Prostate gland (tissue), 2 donors: ENCODE measurements around the gene FEN1. TPM values are rescaled to one million over a fixed set of nuclear protein-coding genes. Genes with fewer than 3 reads are reported as not detected.

Source experiments
- DNase-seq: peaks from one replicate; pipeline ENCODE4 v3.0.0-alpha.2; 2019; ENCODE audit warnings: low spot score
- H3K27ac ChIP-seq, 2 donors: fragments of 200-600 bp; sonication (generic); 2 replicates each; pipeline ENCODE4 v1.5.1; 2017 to 2019
- H3K27me3 ChIP-seq: fragments of 200-600 bp; sonication (generic); replicated peaks from 2 replicates; pipeline ENCODE4 v1.5.1; 2019; ENCODE audit not compliant: insufficient read depth
- H3K36me3 ChIP-seq, 2 donors: fragments of 200-600 bp; sonication (generic); 1 replicate in 1 of 2; 2 replicates in 1 of 2; pipeline versions ENCODE4 v1.5.1 to v1.8.1; 2017 to 2019
- H3K4me1 ChIP-seq: fragments of 200-600 bp; sonication (generic); replicated peaks from 2 replicates; pipeline ENCODE4 v1.5.1; 2019
- H3K4me3 ChIP-seq, 2 donors: fragments of 200-600 bp; sonication (generic); 2 replicates each; pipeline ENCODE4 v1.5.1; 2017 to 2019
- H3K9me3 ChIP-seq: fragments of 200-600 bp; sonication (generic); 2 replicates; pipeline ENCODE4 v1.5.1; 2017
- POLR2A ChIP-seq: fragments of 450-650 bp; IDR thresholded peaks from one replicate; pipeline ENCODE4 v1.6.1; 2016; ENCODE audit warnings: antibody characterized with exemption, mild to moderate bottlenecking
- POLR2AphosphoS5 ChIP-seq: sonication (generic); formaldehyde crosslinking; IDR thresholded peaks from one replicate; pipeline ENCODE4 v1.6.1; 2017; ENCODE audit warnings: antibody characterized with exemption
- WGBS: methylation state at CpG from one replicate; pipeline ENCODE4 v1.1.5; 2018; 5-methylcytosine and 5-hydroxymethylcytosine counted together
- intact Hi-C: fragments of 100-400 bp; cut with DNase I; formaldehyde crosslinking; loops from one replicate; pipeline ENCODE4 v1.14.2; 2022
- total RNA-seq, 2 donors: library from RNA; depleted of rRNA; stranded (reverse); fragments of >200 nt; gene quantifications; one replicate each; pipeline ENCODE4 v1.1.0, GENCODE V29; 2016
- TF ChIP-seq, protein P1 (sequence below), 4 experiments: fragments of 200-600 bp in 2 of 4; fragments of 450-650 bp in 2 of 4; sonication (generic) in 2 of 4; IDR thresholded peaks; 1 replicate in 3 of 4; 2 replicates in 1 of 4; pipeline ENCODE4 v1.5.1; 2016 to 2019; ENCODE audit warnings: antibody characterized with exemption in 4 of 4, mild to moderate bottlenecking in 2 of 4, moderate library complexity in 2 of 4

The FEN1 gene
- total RNA-seq, 2 donors from 2014 or later: 12.8 to 18.4 TPM

DNA sequence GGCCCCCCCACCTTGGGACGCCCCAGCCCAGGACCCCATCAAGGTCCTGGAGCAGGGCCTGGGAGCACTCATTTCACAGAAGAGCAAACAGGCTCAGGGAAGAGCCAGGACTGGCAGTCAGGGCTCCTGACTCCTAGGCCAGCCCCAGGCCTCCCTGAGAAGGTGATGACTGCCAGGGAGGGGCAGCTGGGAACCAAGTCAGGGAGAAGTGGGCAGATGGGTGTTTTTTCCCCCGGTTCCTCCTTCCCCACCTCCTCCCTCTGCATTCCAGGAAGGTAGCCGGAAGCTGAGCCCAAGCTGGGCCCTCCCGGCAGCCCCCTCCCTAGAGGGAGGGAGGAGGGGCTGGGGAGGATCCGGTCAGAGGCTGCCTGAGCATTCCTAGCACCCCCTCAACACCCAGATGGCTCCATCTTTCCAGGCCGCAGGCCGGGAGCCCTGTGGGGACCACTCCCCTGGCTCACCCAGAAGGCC is 20.7 kb upstream of the FEN1 start:
- DNase-seq: no peak
- intact Hi-C loops: no loop called here
- H3K9me3 ChIP-seq: no peaks in the 10 kb centered on the region
- WGBS: 47% methylated on average over 7 of the region's 7 CpGs
- H3K4me1 ChIP-seq: no peaks in the 10 kb centered on the region
- H3K4me3 ChIP-seq: no peak overlapping the region
- no peak overlapping the region for H3K27ac ChIP-seq
- H3K36me3 ChIP-seq: no peaks in the 10 kb centered on the region
- TF ChIP-seq POLR2A: no peak
- TF ChIP-seq POLR2AphosphoS5: no peak
- TF ChIP-seq, protein P1, sequence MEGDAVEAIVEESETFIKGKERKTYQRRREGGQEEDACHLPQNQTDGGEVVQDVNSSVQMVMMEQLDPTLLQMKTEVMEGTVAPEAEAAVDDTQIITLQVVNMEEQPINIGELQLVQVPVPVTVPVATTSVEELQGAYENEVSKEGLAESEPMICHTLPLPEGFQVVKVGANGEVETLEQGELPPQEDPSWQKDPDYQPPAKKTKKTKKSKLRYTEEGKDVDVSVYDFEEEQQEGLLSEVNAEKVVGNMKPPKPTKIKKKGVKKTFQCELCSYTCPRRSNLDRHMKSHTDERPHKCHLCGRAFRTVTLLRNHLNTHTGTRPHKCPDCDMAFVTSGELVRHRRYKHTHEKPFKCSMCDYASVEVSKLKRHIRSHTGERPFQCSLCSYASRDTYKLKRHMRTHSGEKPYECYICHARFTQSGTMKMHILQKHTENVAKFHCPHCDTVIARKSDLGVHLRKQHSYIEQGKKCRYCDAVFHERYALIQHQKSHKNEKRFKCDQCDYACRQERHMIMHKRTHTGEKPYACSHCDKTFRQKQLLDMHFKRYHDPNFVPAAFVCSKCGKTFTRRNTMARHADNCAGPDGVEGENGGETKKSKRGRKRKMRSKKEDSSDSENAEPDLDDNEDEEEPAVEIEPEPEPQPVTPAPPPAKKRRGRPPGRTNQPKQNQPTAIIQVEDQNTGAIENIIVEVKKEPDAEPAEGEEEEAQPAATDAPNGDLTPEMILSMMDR (IDR thresholded peaks at IDR 0.05): no peak
- no peaks in the 10 kb centered on the region for H3K27me3 ChIP-seq

DNA sequence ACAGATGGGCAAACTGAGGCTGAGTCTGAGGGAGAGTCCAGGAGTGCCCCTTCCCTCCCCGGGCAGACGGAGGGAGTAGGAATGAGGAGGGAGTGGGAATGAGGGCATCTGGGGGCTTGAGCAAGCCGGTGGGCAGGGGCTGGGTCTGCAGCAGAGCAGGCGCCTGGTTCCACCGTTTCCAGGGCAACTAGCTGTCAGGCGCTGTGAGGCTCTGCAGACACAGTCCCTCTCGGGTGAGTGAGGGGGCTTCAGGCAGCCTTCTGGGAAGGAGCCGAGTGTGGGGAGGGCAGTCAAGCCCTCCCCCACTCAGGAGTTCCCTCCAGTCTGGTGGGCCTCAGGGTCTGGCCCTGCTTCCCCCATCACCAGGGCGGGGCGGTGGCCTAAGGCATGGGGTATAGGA is 19.4 kb upstream of the FEN1 start:
- Histone ChIP-seq H3K27ac (no peak overlapping the region), H3K9me3 (no peaks in the 10 kb centered on the region), H3K4me3 (no peak overlapping the region), H3K4me1 (no peaks in the 10 kb centered on the region), H3K36me3 (no peaks in the 10 kb centered on the region), H3K27me3 (no peaks in the 10 kb centered on the region)
- TF ChIP-seq, protein P1 (IDR thresholded peaks at IDR 0.05): no peak
- TF ChIP-seq POLR2AphosphoS5 (no peak), POLR2A (no peak)
- no peak for DNase-seq
- WGBS: 63% methylated on average over 8 of the region's 10 CpGs
- intact Hi-C loops: no loop called here

DNA sequence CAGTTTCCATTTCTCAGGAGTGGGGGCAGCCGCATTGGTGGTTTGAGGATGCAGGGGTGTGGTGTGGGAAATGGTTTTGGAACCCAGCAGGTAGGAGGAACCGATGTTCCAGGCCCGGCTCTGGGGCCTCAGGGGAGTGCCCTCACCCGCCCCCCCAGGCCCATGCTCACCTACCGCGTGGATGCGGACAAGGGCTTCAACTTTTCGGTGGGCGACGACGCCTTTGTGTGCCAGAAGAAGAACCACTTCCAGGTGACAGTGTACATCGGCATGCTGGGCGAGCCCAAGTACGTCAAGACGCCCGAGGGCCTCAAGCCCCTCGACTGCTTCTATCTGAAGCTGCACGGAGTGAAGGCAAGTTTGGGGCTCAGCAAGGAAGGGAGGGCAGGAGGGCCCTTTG is 18.9 kb upstream of the FEN1 start:
- no peak for TF ChIP-seq POLR2AphosphoS5
- TF ChIP-seq, protein P1 (IDR thresholded peaks at IDR 0.05): no peak
- no peak for TF ChIP-seq POLR2A
- no peaks in the 10 kb centered on the region for H3K36me3 ChIP-seq
- no peaks in the 10 kb centered on the region for H3K4me1 ChIP-seq
- H3K4me3 ChIP-seq: no peak overlapping the region
- no peak overlapping the region for H3K27ac ChIP-seq
- no peaks in the 10 kb centered on the region for H3K9me3 ChIP-seq
- intact Hi-C loops: no loop called here
- DNase-seq: no peak
- no peaks in the 10 kb centered on the region for H3K27me3 ChIP-seq
- WGBS: 87% methylated on average over 18 of the region's 18 CpGs

DNA sequence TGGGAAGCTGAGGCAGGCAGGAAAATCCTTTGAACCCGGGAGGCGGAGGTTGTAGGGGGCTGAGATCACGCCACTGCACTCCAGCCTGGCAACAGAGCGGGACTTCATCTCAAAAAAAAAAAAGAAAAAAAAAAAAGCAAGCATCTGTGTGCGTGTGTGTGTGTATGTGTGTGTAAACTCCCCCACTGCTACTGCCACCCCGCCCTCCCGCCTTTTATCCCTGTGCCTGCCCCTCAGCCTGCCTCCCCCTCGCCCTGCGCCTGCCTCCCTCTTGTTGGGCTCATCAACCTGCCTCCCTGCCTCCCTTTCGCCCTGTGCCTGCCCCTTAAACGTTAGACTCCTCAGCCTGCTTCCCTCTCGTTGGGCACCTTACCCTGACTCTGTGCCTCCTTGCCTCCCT is 18.3 kb upstream of the FEN1 start:
- WGBS: 81% methylated on average over 12 of the region's 12 CpGs
- no peaks in the 10 kb centered on the region for H3K27me3 ChIP-seq
- DNase-seq: no peak
- intact Hi-C loops: no loop called here
- H3K36me3 ChIP-seq: no peaks in the 10 kb centered on the region
- H3K4me3 ChIP-seq: no peak overlapping the region
- no peaks in the 10 kb centered on the region for H3K9me3 ChIP-seq
- H3K27ac ChIP-seq: no peak overlapping the region
- H3K4me1 ChIP-seq: no peaks in the 10 kb centered on the region
- TF ChIP-seq POLR2AphosphoS5 (no peak), POLR2A (no peak)
- TF ChIP-seq, protein P1 (IDR thresholded peaks at IDR 0.05): no peak

DNA sequence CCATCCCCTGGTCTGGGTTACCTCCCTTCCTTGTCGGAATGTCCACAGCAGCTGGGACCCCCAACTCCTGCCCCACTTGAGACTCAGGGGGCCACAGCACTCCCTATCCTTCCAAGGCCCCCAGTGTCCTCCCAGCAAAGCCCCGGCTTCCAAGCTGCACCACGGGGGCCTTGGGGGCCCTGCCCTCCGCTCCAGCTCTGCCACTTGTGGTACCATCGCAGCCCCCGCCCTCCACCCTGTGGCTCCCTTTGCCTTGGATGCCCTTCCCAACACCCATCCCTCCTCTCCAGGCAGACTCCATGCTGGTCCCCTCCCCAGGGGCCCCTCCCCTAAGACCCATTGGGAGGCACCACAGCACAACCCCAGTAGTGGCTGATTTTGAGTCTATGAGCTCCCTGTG is 17.6 kb upstream of the FEN1 start:
- Histone ChIP-seq H3K27ac (no peak overlapping the region), H3K4me1 (no peaks in the 10 kb centered on the region), H3K27me3 (no peaks in the 10 kb centered on the region), H3K4me3 (no peak overlapping the region), H3K36me3 (no peaks in the 10 kb centered on the region), H3K9me3 (no peaks in the 10 kb centered on the region)
- intact Hi-C loops: no loop called here
- no peak for DNase-seq
- TF ChIP-seq POLR2AphosphoS5 (no peak), POLR2A (no peak)
- TF ChIP-seq, protein P1 (IDR thresholded peaks at IDR 0.05): no peak
- 97% methylated on average over 6 of the region's 6 CpGs for WGBS
